Retinal pigment epithelial cell (primary cell): ENCODE data around the gene SLC25A38.
A peak's percentile ranks its signal among the peaks of the same experiment; 100 is the strongest.

Experiments
- DNase-seq: peaks from one replicate; pipeline ENCODE4 v3.0.0-alpha.2; 2010; ENCODE audit warnings: low read depth
- H3K4me3 ChIP-seq: 2 replicates; pipeline ENCODE4 v1.5.1; 2011; ENCODE audit warnings: mild to moderate bottlenecking, low read length, control low read depth, moderate library complexity
- CTCF ChIP-seq: conservative IDR thresholded peaks from 2 replicates; pipeline ENCODE4 v1.5.1; 2011; ENCODE audit warnings: low read depth, low read length, control low read depth, inconsistent platforms

SLC25A38 gene

GRCh38 chr3:39438880-39439279 is 55.7 kb downstream of the SLC25A38 start:
- no peak for DNase-seq
- TF ChIP-seq CTCF, result no peak
- no peak overlapping the region for H3K4me3 ChIP-seq

GRCh38 chr3:39440316-39440715 is 57.1 kb downstream of the SLC25A38 start:
- DNase-seq, result no peak
- no peak overlapping the region for H3K4me3 ChIP-seq
- no peak for TF ChIP-seq CTCF

GRCh38 chr3:39443530-39443929 is 60.4 kb downstream of the SLC25A38 start:
- DNase-seq, result no peak
- no peak overlapping the region for H3K4me3 ChIP-seq
- peak; percentile 21 for TF ChIP-seq CTCF

DNA sequence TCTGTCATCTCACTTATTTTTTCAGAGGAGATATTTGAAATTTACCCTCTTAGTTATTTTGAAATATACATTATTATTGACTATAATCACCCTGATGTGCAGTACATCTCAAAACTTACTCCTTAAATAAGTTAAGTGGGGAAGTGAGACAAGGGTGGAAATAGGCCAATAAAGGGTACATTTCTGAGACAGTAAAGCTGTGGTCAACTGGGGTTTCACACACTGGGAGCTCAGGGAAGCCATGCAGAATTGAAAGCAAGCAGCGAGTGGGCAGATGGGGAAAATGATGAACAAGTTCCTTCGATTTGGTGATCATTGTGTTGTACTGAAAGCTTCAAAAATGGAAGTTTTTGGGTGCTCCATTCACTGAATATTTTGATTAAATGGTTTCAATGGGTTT is 62.8 kb downstream of the SLC25A38 start:
- no peak overlapping the region for H3K4me3 ChIP-seq
- TF ChIP-seq CTCF, result no peak
- no peak for DNase-seq

- DNase-seq, result no peak
- no peak for TF ChIP-seq CTCF
- no peak overlapping the region for H3K4me3 ChIP-seq
Observed at GRCh38 chr3:39446444-39446843, 63.3 kb downstream of the SLC25A38 start.
